HEK293T (cell line): ENCODE measurements around the gene CD164.

Source experiments
- CTCF ChIA-PET: fragments of 350-600 bp; formaldehyde crosslinking; extraction: SDS; loops from one replicate; lab custom pipeline; 2021; ENCODE audit warnings: antibody characterized with exemption, inconsistent platforms; lab: Yijun Ruan, JAX
- POLR2A ChIA-PET: fragments of 350-600 bp; formaldehyde crosslinking; extraction: SDS; loops from one replicate; lab custom pipeline; 2020; ENCODE audit warnings: antibody characterized with exemption, inconsistent platforms; lab: Yijun Ruan, JAX
- DNase-seq: peaks from one replicate; pipeline ENCODE4 v3.0.0; 2012; ENCODE audit warnings: mixed read lengths; ENCODE audit errors: extremely low spot score
- ARNT ChIP-seq: fragments of 450-650 bp; IDR thresholded peaks from 2 replicates; pipeline ENCODE4 v1.6.1; 2017; ENCODE audit warnings: mild to moderate bottlenecking
- BHLHE40 ChIP-seq: fragments of 450-650 bp; IDR thresholded peaks from 2 replicates; pipeline ENCODE4 v1.6.1; 2016; ENCODE audit warnings: mild to moderate bottlenecking, moderate library complexity, borderline replicate concordance
- CTBP1 ChIP-seq: fragments of 450-650 bp; IDR thresholded peaks from 2 replicates; pipeline ENCODE4 v1.6.1; 2016; ENCODE audit warnings: borderline replicate concordance
- ELF4 ChIP-seq: fragments of 450-650 bp; IDR thresholded peaks from 2 replicates; pipeline ENCODE4 v1.6.1; 2017; ENCODE audit warnings: antibody characterized with exemption
- FOXA1 ChIP-seq: fragments of 450-650 bp; IDR thresholded peaks from 2 replicates; pipeline ENCODE4 v1.6.1; 2016; ENCODE audit warnings: mild to moderate bottlenecking
- FOXK2 ChIP-seq: fragments of 450-650 bp; IDR thresholded peaks from 2 replicates; pipeline ENCODE4 v1.6.1; 2016; ENCODE audit warnings: mild to moderate bottlenecking
- FOXM1 ChIP-seq: fragments of 450-650 bp; IDR thresholded peaks from 2 replicates; pipeline ENCODE4 v1.6.1; 2017; ENCODE audit warnings: mild to moderate bottlenecking, borderline replicate concordance
- HDGF ChIP-seq: fragments of 450-650 bp; IDR thresholded peaks from 2 replicates; pipeline ENCODE4 v1.6.1; 2017; ENCODE audit warnings: antibody characterized with exemption, borderline replicate concordance
- L3MBTL2 ChIP-seq: fragments of 450-650 bp; conservative IDR thresholded peaks from 2 replicates; pipeline ENCODE4 v1.6.1; 2016; ENCODE audit warnings: mild to moderate bottlenecking
- LEF1 ChIP-seq: fragments of 450-650 bp; IDR thresholded peaks from 2 replicates; pipeline ENCODE4 v1.6.1; 2017; ENCODE audit warnings: mild to moderate bottlenecking, borderline replicate concordance
- NFRKB ChIP-seq: fragments of 450-650 bp; IDR thresholded peaks from 2 replicates; pipeline ENCODE4 v1.6.1; 2016; ENCODE audit warnings: mild to moderate bottlenecking, moderate library complexity
- SP1 ChIP-seq: fragments of 450-650 bp; IDR thresholded peaks from 2 replicates; pipeline ENCODE4 v1.6.1; 2017
- SUZ12 ChIP-seq: fragments of 450-650 bp; IDR thresholded peaks from 2 replicates; pipeline ENCODE4 v1.6.1; 2016; ENCODE audit warnings: mild to moderate bottlenecking
- TARDBP ChIP-seq: fragments of 450-650 bp; IDR thresholded peaks from 2 replicates; pipeline ENCODE4 v1.6.1; 2016
- ZNF384 ChIP-seq: fragments of 450-650 bp; IDR thresholded peaks from 2 replicates; pipeline ENCODE4 v1.6.1; 2016
- TF ChIP-seq, protein P1 (sequence below): fragments of 450-650 bp; IDR thresholded peaks from 2 replicates; pipeline ENCODE4 v1.6.1; 2016

CD164 gene

DNA sequence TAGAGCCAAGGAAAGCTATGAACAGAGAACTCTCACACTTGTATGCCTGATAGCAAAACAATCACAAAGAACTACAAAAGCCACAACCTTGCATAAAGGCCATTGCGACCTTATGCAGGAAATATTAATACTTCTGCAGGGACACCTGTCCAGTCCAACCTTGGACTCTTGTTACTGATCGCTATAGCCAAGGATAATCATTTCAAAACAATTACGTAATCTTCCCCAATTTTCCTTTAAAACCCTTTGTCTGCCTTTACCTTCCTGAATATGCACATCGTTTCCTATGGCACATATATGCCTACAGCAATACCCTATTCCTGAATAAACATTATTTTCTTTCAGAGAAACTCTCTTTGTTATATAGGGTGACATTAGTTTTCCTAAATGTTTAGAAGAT, 35.4 kb upstream of the CD164 start:
- DNase-seq = no peak
- CTCF ChIA-PET = interaction anchor here (1.0 to 1.7 kb wide), 2 partner anchors 20 to 34 kb away, joined by 3 to 4 read pairs; no protein-coding TSS in a partner anchor
- POLR2A ChIA-PET = no interaction called here
- TF ChIP-seq FOXA1 (no peak), FOXM1 (no peak), FOXK2 (no peak), BHLHE40 (no peak), SP1 (no peak), NFRKB (no peak), TARDBP (no peak), ARNT (no peak), ZNF384 (no peak), CTBP1 (no peak), L3MBTL2 (no peak), ELF4 (no peak), LEF1 (no peak), HDGF (no peak), SUZ12 (no peak)
- TF ChIP-seq, protein P1, sequence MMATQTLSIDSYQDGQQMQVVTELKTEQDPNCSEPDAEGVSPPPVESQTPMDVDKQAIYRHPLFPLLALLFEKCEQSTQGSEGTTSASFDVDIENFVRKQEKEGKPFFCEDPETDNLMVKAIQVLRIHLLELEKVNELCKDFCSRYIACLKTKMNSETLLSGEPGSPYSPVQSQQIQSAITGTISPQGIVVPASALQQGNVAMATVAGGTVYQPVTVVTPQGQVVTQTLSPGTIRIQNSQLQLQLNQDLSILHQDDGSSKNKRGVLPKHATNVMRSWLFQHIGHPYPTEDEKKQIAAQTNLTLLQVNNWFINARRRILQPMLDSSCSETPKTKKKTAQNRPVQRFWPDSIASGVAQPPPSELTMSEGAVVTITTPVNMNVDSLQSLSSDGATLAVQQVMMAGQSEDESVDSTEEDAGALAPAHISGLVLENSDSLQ = no peak

DNA sequence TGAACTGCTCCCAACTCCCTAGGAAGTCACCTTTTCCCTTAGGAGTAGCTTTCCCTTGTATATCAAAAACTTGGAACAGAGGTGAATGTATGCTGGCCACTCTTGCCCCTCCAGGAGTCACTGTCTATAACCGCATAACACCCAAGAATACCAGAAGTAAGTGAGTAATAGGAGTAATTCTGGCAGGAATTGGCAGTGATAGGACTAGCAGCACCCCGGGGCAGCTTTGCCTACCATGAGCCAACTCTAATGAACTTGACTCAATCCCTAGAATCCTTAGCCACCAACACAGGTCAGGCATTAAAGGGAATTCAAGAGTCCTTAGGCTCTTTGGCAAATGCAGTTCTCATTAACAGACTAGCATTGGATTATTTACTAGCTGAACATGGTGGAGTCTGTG, 28.8 kb upstream of the CD164 start:
- TF ChIP-seq ELF4 (no peak), ZNF384 (no peak), LEF1 (no peak), SUZ12 (no peak), ARNT (no peak), FOXM1 (no peak), SP1 (no peak), NFRKB (no peak), TARDBP (no peak), CTBP1 (no peak), FOXA1 (no peak)
- TF ChIP-seq, protein P1 = no peak
- CTCF ChIA-PET = no interaction called here
- POLR2A ChIA-PET = no interaction called here
- DNase-seq = no peak

DNA sequence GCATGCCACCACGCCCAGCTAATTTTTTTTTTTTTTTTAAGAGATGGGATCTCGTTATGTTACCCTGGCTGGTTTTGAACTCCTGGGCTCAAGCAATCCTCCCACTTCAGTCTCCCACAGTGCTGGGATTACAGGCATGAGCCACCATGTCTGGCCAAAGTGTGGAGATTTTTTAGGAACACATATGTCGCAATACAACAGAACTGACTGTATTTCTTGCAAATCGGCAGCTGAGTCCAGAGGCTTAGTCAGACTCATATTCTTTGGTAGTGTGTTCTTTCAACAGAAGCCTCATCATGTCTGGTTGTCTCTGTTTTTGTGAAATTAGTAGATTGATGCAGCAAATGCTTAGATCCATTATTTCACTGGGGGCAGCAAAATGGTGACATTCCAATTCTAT, 23.9 kb upstream of the CD164 start:
- ChIA-PET CTCF (no interaction called here), POLR2A (interaction anchor here (0.8 kb wide), 1 partner anchor 12 kb away, joined by 3 read pairs; no protein-coding TSS in a partner anchor)
- TF ChIP-seq FOXA1 = no peak
- no peak for TF ChIP-seq NFRKB
- TF ChIP-seq FOXM1 = no peak
- no peak for TF ChIP-seq ZNF384
- no peak for TF ChIP-seq SUZ12
- TF ChIP-seq CTBP1 = no peak
- TF ChIP-seq L3MBTL2 = no peak
- DNase-seq = no peak

DNA sequence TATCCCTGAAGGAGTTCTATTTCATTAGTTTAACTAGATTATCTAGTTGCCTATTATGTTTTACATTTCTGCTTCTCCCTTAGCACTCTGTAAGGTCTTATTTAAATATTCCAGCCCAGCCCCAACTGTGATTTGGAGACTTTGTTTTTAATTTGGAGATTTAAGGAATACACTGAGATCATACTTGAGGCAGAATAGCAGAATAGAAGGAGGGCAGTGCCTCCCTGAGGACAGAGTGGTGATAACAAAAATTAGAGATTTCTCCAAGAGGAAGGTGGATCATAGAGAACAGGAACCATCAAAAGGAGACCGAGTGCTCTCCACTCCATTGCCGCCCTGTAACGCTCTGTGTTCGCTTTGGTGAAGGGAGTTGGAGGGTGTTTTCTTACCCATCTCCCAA, 14.8 kb upstream of the CD164 start:
- TF ChIP-seq ARNT (no peak), HDGF (no peak), FOXM1 (no peak), SP1 (no peak), LEF1 (no peak), ELF4 (no peak), FOXA1 (no peak), CTBP1 (no peak), FOXK2 (no peak), TARDBP (no peak), ZNF384 (no peak), NFRKB (no peak), BHLHE40 (no peak), L3MBTL2 (no peak), SUZ12 (no peak)
- TF ChIP-seq, protein P1 = no peak
- peak; percentile 20 for DNase-seq
- POLR2A ChIA-PET = interaction anchor here (1.0 kb wide), 1 partner anchor 13 kb away, joined by 3 read pairs; no protein-coding TSS in a partner anchor
- CTCF ChIA-PET = interaction anchor here (0.6 to 2.2 kb wide), 3 partner anchors 21 to 209 kb away, joined by 3 to 13 read pairs (median 3); no protein-coding TSS in a partner anchor

DNA sequence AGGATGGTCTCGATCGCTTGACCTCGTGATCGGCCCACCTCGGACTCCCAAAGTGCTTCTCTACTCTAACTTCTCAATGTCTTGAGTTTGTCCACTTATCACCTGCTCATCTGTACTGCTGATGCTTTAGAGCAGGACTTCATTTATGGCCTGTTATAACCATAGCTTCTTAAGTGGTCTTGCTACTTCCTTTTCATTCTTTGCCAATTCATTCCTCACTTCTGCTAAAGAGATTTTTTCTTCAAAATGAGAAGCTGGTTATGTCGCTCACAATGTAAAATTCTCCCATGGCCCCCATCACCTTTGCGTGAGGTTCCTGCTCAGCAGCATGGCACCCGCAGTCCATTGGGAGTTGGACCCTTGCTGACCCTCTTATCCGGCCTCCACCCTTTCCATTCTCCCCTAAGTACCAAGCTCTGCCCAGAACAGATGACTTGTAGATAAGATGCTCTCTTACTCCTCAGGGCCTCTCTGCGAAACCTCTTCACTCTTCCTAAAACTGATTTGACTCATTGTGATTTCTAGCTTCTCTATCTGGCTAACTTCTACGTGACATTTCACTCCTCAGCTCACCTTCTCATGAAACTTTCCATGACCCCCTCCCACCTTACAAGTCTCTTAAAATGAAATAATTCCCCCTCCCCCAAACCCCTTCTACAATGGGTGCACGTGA, 13.9 kb upstream of the CD164 start:
- TF ChIP-seq ELF4 = no peak
- no peak for TF ChIP-seq SUZ12
- TF ChIP-seq HDGF = no peak
- no peak for TF ChIP-seq ARNT
- no peak for TF ChIP-seq LEF1
- TF ChIP-seq NFRKB = no peak
- no peak for TF ChIP-seq SP1
- TF ChIP-seq ZNF384 = no peak
- TF ChIP-seq FOXK2 = no peak
- ChIA-PET CTCF (interaction anchor here (0.6 to 2.2 kb wide), 2 partner anchors 46 to 208 kb away, joined by 3 to 13 read pairs; no protein-coding TSS in a partner anchor), POLR2A (interaction anchor here (1.0 kb wide), 1 partner anchor 12 kb away, joined by 3 read pairs; no protein-coding TSS in a partner anchor)
- DNase-seq = no peak

DNA sequence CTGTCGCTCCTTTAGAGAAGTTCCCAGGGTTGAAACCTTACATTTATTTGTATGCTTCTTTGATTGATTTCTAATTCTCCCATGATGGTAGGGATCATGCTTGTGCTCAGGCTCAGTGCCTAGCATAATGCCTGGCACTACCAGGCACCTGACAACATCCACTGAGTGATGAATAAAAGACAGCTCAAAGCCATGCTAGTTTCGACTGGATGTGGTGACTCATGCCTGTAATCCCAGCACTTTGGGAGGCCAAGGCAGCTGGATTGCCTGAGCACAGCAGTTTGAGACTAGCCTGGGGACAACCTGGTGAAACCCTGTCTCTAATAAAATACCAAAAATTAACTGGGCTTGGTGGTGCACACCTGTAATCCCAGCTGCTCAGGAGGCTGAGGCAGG, 11.6 kb upstream of the CD164 start:
- POLR2A ChIA-PET = interaction anchor here (1.0 kb wide), 1 partner anchor 12 kb away, joined by 3 read pairs; no protein-coding TSS in a partner anchor
- DNase-seq = no peak
- TF ChIP-seq FOXA1 (no peak), ZNF384 (no peak)
- CTCF ChIA-PET = interaction anchor here (1.5 to 1.9 kb wide), 2 partner anchors 10 to 206 kb away, joined by 6 to 7 read pairs; no protein-coding TSS in a partner anchor
